SH-SY5Y (cell line): ENCODE measurements around the gene QPCTL.
A peak's percentile ranks its signal among the peaks of the same experiment; 100 is the strongest.

Experiments
- GATA2 ChIP-seq: IDR thresholded peaks from 2 replicates; pipeline ENCODE4 v1.6.1; 2011; ENCODE audit warnings: mild to moderate bottlenecking, low read depth, low read length
- GATA3 ChIP-seq: IDR thresholded peaks from 2 replicates; pipeline ENCODE4 v1.6.1; 2011; ENCODE audit warnings: low read depth, mild to moderate bottlenecking, low read length, moderate library complexity

Gene QPCTL

GRCh38 chr19:45692187-45693105 is at the start of gene QPCTL:
Gene QPCTL (plus strand): TSS chr19:45692666. CDS start chr19:45692704, 38 bp downstream.
- TF ChIP-seq GATA2 = peak; percentile 92
- TF ChIP-seq GATA3 = no peak

- TF ChIP-seq GATA2 = no peak
Observed at GRCh38 chr19:45643024-45643926, 49.2 kb upstream of the QPCTL start.

GRCh38 chr19:45643927-45644771 is 48.3 kb upstream of the QPCTL start:
- no peak for TF ChIP-seq GATA2
- no peak for TF ChIP-seq GATA3

GRCh38 chr19:45645068-45645630 is 47.3 kb upstream of the QPCTL start:
- TF ChIP-seq GATA3 (no peak), GATA2 (no peak)

GRCh38 chr19:45645631-45646344 is 46.7 kb upstream of the QPCTL start:
- no peak for TF ChIP-seq GATA2
- TF ChIP-seq GATA3 = no peak

- TF ChIP-seq GATA3 (no peak), GATA2 (no peak)
Observed at GRCh38 chr19:45646345-45646698, 46.1 kb upstream of the QPCTL start.

- TF ChIP-seq GATA2 (no peak), GATA3 (no peak)
Observed at GRCh38 chr19:45650722-45651121, 41.7 kb upstream of the QPCTL start.

GRCh38 chr19:45653634-45654033 is 38.8 kb upstream of the QPCTL start:
- no peak for TF ChIP-seq GATA3

- TF ChIP-seq GATA3 (no peak), GATA2 (no peak)
Observed at GRCh38 chr19:45655073-45655472, 37.4 kb upstream of the QPCTL start.

- TF ChIP-seq GATA3 (no peak), GATA2 (no peak)
Observed at GRCh38 chr19:45657520-45658167, 34.8 kb upstream of the QPCTL start.

- TF ChIP-seq GATA2 (no peak), GATA3 (no peak)
Observed at GRCh38 chr19:45659096-45659729, 33.3 kb upstream of the QPCTL start.

GRCh38 chr19:45660636-45661035 is 31.8 kb upstream of the QPCTL start:
- TF ChIP-seq GATA3 (no peak), GATA2 (no peak)

GRCh38 chr19:45663800-45664199 is 28.7 kb upstream of the QPCTL start:
- TF ChIP-seq GATA3 (no peak), GATA2 (no peak)
